HPDE6-E6E7 (cell line): Measurements from ENCODE around the gene PAGE5.

Experiments
- DNase-seq: peaks from one replicate; pipeline ENCODE4 v3.0.0; 2011; ENCODE audit warnings: missing footprints; ENCODE audit errors: extremely low spot score

Gene PAGE5, protein sequence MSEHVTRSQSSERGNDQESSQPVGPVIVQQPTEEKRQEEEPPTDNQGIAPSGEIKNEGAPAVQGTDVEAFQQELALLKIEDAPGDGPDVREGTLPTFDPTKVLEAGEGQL

DNA sequence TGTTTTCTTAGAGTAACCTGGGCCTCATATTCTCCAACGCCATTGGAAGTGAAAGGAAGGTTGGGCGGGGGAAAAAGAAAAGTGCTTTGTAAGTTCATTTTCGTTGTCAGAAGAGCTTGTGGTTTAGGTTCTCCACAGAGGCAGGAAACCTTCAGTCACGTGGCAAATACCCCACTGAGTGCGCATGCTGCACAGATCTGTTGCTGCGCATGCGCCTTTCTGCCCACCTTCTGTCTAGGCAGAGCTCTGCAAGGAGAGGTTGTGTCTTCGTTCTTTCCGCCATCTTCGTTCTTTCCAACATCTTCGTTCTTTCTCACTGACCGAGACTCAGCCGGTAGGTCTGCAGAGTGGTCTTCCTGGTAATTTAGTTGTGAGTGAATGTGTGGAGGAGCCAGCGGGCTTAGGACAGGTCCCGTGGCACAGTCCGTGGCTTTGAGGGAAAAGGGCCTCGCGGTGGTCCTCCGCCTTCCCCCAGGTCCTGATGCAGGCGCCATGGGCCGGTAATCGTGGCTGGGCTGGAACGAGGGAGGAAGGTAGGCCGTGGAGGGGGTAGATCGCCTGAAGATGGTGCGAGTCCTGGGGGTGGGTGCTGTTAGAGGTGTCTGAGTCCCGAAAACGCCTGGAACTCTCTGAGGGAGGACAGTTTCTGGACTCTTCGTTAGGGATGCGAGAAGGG lies at the start of gene PAGE5:
PAGE5 (plus strand) TSS at position 228 of the 676 bp plus-strand sequence. CDS start 1,037 bp downstream, outside the sequence.
- DNase-seq: no peak

DNA sequence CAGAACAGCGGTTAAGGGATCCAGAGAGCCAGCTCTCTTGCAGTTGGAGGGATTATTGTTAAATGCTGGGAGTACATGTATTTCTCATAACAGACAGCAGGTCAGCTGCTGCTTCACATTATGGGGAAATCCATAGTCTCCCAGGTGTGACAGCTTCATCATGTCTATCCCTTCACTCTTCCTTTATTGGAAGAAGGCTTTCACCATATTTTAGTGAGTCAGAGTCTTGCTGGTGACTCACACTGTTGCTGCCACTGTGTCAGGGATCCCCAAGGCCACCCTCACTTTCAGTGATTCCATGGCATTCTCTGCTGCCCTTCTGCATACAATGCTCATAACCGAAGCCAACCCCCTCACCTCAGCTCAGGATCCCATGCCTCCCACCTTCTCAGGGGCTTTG lies 32.9 kb upstream of the PAGE5 start:
- peak; percentile 4 for DNase-seq

DNA sequence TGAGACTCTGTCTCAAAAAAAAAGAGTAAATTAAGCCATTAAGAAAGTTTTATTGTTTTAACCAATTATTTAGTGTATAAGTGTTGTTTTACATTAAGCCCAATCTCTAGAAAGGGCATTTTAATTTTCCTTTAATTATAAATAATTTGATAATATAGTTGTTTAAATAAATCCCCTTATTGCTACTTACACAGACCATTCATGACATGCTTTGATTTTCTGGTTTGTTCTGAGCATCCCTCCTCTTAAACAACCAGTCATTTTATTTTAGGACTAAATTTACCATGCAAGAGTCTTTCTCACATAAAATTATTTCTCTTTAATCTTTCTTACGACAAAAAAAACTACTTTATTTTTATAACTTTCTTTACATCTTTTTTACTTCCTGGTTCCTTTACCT lies 23.5 kb upstream of the PAGE5 start:
- DNase-seq: no peak

DNA sequence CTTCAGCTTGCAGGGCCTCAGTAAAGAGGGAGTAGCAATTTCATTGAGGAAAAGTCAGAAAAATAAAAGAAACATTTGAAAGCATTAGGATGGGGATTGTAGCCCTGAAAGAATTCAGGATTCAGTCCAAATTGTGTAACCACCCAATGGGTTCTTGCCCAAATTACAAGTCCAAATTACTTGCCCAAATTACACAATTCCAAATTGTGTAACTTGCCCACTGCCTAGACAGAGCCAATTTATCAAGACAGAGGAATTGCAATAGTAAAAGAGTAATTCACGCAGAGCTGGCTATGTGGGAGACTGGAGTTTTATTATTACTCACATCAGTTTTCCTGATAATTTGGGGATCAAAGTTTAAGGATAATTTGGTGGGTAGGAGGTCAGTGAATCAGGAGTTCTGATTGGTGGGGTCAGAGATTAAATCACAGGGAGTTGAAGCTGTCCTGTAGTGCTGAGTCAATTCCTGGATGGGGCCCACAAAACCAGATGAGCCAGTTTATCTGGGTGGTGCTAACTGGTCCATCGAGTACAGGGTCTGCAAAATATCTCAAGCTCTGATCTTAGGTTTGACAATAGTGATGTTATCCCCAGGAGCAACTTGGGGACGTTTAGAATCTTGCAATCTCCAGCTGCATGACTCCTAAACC lies 18.1 kb upstream of the PAGE5 start:
- no peak for DNase-seq

DNA sequence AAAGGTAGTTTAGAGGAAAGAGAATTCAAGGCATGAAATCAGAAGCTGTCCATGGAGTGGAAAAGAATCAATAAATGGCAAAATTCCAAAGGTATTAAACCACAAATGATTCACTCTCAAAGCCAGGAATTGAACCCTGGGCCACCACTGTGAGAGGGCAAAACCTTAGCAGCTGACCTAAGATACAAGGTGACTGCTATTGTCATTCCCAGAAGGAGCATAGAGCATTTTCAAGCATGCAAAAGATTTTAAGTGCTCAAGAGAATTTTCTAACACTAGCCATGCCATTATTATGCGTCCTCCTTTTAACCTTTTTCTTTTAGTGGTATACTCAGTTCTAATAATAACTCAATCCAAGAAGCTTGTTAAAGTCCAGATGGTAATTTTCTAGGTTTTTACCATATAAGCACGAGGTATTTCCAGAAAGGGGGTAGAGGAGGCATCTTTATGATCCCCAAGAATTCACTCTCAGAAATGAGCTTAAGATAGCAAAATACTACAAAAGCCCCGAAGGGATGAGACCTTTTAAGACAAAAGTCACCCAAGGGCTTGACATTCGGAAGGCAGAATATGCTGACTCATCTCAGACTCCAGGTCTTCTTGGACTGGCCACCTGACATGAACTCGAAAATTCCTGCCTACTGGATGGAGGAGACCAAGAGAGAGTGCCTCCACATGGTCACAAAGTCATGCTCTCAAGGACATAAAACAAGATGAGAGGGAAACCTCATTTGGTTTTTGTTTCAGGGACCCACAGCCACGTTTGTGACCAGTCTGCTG lies 13.8 kb upstream of the PAGE5 start:
- no peak for DNase-seq

DNA sequence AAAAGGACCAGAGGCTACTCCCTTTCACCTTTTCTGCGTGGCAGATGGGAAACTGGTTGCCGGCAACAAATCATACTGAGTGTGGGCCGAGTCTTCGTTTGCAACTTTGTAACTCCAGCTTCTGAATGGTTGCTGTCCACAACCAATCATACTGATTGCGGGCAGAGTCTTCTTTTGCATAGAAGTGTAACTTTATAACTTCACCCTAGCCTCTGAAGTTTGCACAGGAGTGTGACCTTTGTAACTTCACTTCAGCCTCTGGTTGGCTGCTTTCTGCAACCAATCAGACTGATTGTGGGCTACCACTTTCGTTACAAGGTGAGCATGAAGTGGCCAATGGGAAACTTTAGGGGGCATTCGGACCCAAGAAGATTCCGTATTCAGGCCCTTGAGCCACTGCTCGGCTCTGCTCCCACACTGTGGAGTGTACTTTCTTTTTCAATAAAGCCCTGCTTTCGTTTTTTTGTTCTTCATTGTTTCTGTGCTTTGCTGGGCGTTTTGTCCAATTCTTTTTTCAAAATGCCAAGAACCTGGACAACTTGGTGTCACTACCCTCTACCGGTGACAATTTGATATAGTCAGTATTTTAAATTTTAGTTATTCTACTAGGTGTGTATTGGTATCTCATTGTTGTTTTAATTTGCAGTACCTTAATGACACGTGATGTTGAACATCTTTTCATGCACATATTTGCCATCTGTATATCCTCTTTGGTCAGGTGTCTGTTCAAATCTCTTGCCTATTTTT lies 9.0 kb upstream of the PAGE5 start:
- no peak for DNase-seq

DNA sequence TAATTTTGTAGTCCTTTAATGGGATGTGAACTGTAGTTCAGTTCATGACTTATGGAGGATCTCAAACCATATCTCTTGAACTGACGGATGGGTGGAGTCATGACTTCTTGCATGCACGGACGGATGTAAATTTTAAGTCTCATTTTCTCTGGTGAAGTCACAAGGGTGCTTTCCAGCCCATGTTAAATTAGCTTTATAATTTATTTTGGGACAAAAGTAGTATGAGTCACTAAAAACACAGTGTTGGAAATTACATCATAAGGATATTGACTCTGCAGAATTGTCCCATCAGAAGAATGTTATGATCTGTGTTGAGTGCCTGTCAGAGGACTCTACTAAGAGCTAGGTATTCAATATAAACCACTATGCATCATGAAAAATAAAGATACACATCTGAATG lies 6.8 kb upstream of the PAGE5 start:
- DNase-seq: no peak

DNA sequence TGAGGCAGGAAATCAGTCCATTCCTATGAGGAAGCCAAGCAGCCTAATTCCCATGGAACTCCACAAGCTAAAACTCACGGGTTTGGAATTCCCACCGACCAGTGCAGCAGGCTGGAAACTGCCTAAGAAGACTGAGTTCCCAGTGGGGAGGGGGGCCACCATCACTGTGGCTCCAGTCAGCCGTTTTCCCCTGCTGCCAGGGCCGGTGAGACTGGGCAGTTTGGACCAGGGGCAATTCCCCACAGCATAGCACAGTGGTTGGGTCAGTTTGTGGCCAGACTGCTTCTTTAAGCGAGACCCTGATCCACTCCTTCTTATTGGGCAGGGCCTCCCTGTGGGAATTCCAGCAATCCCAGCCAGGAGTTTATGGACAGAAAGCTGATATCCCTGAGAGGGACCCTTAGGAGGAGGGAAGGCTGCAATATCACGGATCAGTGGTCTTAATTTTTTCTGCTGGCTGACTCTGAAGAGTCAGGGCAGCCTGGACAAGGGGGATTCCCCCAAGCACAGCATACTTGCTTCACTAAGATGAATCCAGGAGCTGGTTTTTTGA lies 20.7 kb downstream of the PAGE5 start:
- no peak for DNase-seq

DNA sequence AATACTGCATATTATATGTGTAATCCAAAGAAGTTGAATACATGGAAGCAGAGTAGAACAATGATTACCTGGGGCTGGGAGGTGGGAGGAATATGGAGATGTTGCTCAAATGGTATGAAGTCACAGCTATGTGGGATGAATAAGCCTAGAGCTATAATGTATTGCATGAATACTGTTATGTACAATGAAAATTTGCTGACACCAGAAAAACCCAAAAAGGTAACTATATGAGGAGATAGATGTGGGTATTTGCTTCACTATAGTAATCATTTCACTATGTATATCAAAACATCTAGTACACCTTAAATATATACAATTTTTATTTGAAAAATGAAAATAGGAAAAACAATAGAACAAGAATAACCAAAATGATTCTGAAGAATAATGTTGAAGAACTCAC lies 33.4 kb downstream of the PAGE5 start:
- DNase-seq: no peak

DNA sequence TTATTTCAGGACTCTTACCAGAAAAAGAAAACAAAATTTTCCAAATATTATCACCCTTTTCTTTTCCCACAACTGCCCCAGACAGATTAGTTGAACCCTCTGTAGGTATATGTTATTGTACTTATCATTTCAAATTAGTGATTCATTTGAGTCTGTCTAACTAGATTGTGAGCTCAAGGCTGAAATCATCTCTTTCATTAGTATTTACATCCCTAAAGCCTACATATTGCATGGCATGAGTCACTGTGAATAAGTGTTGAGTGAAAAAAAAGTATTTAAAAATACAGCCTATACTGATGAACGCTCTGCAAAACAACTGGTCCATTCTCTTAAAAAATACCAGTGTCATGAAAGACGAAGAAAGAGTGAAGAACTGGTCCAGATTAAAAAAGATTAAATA lies 40.7 kb downstream of the PAGE5 start:
- no peak for DNase-seq

DNA sequence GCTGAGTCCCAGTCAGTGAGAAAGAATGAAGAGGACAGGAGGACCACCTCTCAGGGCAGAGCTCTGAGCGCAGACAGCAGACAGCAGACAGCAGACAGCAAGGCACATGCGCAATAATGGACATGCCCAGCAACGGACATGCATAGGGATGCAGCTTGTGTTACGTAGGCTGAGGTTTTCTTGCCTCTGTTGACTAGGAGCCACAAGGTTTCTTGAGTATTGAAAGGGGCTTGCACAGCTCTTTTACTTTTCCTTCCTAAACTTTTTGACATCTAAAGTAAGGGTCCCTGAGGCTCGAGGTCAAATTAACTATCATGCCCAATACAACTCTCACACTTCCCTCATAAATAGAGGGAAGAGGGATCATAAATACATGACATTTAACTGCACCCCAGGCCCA lies 44.7 kb downstream of the PAGE5 start, which contains the start of gene PAGE3:
PAGE3 (minus strand) TSS at position 101 of the 400 bp plus-strand sequence. CDS start 1,013 bp downstream, outside the sequence.
- DNase-seq: no peak
